GM12865 (cell line): ENCODE results near the gene PRSS35.

Experiments
- DNase-seq: peaks from one replicate; pipeline ENCODE4 v3.0.0; 2010; ENCODE audit warnings: low read depth
- H3K4me3 ChIP-seq: 2 replicates; pipeline ENCODE4 v1.5.1; 2011; ENCODE audit warnings: mild to moderate bottlenecking, low read depth, low read length, control low read depth
- TF ChIP-seq, protein P1 (sequence below): IDR thresholded peaks from 2 replicates; pipeline ENCODE4 v1.5.1; 2011; ENCODE audit warnings: low read length, control low read depth, low read depth, inconsistent platforms; ENCODE audit not compliant: insufficient read depth; ENCODE audit errors: missing control alignments

Gene PRSS35, protein sequence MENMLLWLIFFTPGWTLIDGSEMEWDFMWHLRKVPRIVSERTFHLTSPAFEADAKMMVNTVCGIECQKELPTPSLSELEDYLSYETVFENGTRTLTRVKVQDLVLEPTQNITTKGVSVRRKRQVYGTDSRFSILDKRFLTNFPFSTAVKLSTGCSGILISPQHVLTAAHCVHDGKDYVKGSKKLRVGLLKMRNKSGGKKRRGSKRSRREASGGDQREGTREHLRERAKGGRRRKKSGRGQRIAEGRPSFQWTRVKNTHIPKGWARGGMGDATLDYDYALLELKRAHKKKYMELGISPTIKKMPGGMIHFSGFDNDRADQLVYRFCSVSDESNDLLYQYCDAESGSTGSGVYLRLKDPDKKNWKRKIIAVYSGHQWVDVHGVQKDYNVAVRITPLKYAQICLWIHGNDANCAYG

DNA sequence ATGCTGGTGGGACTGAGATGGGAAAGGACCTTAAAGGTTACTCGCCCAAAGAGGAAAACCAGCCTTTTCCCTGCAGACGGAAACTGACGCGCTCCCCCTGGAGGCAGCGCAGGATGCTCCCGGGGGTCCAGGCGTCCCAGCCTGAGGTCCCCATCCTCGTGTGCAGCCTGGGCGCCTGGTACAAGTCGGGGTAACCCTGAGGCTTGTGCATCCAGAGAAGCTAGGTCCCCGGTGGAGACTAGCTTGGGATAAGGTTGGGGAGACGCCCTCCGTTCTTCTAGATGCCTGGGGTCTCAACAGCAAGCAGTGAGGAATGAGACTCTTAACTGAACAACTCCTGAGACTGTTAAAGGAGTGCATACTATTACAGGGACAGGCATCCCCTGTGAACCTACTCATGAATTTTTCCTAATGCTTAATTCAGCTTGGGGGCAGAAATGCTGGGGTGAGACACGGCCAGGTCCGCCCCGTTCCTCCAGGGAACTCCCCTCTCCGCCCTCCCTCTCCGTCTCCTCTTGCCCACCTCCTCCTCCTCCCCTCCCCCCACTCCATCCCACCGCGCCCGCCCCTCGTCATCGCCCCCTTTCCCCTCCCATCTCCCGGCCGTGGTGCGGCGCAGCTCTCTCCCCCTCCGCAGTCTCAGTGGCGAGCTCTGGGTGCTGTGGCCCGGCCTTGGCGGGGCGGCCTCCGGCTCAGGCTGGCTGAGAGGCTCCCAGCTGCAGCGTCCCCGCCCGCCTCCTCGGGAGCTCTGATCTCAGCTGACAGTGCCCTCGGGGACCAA lies at the start of gene PRSS35:
Gene PRSS35, plus strand, starts transcription at position 634 of the 781 bp plus-strand sequence. CDS start 10,908 bp downstream, outside the sequence.
- peak within 1 kb of the TSS; percentile 9 for H3K4me3 ChIP-seq
- DNase-seq: peak; percentile 38
- TF ChIP-seq, protein P1, sequence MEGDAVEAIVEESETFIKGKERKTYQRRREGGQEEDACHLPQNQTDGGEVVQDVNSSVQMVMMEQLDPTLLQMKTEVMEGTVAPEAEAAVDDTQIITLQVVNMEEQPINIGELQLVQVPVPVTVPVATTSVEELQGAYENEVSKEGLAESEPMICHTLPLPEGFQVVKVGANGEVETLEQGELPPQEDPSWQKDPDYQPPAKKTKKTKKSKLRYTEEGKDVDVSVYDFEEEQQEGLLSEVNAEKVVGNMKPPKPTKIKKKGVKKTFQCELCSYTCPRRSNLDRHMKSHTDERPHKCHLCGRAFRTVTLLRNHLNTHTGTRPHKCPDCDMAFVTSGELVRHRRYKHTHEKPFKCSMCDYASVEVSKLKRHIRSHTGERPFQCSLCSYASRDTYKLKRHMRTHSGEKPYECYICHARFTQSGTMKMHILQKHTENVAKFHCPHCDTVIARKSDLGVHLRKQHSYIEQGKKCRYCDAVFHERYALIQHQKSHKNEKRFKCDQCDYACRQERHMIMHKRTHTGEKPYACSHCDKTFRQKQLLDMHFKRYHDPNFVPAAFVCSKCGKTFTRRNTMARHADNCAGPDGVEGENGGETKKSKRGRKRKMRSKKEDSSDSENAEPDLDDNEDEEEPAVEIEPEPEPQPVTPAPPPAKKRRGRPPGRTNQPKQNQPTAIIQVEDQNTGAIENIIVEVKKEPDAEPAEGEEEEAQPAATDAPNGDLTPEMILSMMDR: peak; percentile 50

DNA sequence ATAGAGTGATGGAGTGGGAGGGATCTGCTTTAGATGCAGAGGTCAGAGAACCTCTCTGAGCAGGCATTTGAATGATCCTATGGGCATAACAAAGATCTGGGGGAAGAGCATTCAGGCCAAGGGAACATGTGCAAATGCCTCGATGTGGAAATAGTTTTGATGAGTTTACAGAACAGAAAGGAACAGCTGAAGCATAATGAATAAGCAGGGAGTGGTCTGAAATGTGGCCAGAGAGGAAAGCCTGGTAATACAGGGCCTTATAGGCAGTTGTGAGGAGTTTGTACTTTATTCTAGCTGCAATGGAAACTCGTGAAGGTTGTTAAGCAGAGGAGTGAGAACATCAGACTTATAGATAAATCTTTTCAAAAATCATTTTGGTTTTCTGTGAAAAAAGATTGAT lies 48.4 kb upstream of the PRSS35 start:
- DNase-seq: no peak
- TF ChIP-seq, protein P1: no peak
- H3K4me3 ChIP-seq: no peak overlapping the region

DNA sequence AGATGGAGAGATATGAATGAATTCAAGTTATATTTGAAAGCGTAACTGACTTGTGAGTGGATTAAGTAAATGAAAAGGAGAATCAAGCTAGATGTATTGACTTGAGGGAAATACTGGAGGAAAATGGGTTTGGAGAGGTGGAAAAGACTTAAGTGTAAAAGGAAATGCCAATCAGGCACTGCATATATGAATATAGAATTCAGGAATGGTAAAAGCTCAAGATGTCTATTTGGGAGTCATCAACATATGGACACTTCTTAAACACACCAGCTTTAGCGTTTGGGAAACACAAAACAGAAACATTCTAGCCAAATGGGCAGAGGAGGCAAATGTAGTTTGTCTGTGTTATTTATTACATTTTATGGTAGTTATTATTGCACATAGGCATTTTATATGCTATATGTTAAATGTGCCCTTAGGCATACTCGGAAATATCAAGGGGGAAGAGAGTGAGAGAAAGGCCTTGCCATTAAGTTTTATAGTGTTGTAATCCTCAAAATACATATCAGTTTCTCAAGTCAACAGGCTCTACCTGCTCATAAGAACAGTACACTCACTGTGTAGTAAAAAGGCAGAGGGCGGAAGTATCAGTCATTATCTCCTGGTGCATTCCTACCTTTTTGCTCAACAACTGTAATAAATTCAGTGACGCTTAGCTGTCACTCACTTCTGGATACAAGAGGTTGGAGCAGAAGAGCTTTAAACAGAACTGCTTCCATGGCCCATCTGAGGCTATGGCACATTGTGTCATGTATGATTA lies 47.8 kb upstream of the PRSS35 start:
- TF ChIP-seq, protein P1: no peak
- no peak overlapping the region for H3K4me3 ChIP-seq
- no peak for DNase-seq

DNA sequence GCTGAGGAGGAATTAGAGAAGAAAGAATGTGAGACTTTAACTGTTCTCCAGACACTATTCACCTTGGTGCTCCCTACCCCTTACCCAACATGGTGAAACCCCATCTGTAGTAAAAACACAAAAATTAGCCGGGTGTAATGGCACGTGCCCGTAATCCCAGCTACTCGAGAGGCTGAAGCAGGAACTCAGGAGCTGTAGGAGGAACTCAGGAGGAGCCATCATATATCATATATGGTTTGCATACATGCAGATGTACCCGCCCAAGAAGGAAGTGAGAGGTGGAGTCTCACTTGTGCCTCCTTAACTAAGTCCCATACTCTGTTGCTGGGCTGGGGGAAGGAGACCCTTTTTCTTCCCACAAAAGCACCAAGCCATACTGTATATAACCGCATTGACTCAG lies 46.0 kb upstream of the PRSS35 start:
- no peak overlapping the region for H3K4me3 ChIP-seq
- no peak for DNase-seq
- TF ChIP-seq, protein P1: no peak

DNA sequence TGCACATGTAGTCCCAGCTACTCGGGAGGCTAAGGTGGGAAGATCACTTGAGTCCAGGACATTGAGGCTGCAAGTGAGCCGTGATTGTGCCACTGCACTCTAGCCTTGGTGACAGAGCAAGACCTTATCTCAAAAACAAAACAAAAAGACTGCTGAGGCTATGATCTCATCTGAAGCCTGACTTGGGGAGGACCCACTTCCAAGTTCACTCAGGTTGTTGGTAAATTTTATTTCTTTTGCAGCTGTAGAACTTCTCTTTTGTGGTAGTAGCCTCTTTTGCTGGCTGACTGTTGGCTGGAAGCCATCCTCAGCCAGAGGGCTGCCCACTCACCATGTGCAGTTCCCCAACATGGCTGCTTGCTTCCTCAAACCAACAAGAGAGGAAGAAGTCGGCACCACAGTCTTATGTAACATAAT lies 44.7 kb upstream of the PRSS35 start:
- H3K4me3 ChIP-seq: no peak overlapping the region
- DNase-seq: no peak
- TF ChIP-seq, protein P1: no peak

DNA sequence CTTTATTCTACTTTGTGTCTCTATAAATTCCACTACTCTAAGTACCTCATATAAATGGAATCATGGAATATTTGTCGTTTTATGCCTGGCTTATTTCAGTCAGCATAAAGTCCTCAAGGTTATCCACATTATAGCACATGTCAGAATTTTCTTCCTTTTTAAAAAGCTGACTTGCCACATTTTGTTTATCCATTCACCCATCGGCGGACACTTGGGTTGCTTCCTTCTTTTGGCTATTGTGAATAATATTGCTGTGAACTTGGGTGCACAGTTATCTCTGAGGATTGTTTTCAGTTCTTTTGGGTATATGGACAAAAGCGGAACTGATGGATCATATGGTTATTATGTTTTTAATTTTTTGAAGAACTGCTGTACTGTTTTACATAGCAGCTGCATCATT lies 42.3 kb upstream of the PRSS35 start:
- TF ChIP-seq, protein P1: no peak
- H3K4me3 ChIP-seq: no peak overlapping the region
- no peak for DNase-seq
